Caco-2 (cell line): ENCODE measurements around the gene GABRR2. TPM values are rescaled to one million over a fixed set of nuclear protein-coding genes. Genes with fewer than 3 reads are reported as not detected.
"Not testable (repeated sequence)": the region's sequence is repeated elsewhere in the genome, so short reads cannot be mapped to it uniquely, and the experiment has no call there.

Source experiments
- BruUV-seq: library from RNA; stranded (reverse); fragments of 400-500 nt; replicated peaks from 2 replicates; lab custom pipeline; 2021; lab: Mats Ljungman, UMichigan
- CTCF ChIA-PET: fragments of 300-600 bp; sonication (Branson Sonifier 250); formaldehyde crosslinking; loops from one replicate; lab custom pipeline; 2022; ENCODE audit warnings: antibody characterized with exemption; lab: Charles Lee
- POLR2A ChIA-PET: fragments of 300-600 bp; sonication (Branson Sonifier 250); formaldehyde crosslinking; loops from one replicate; lab custom pipeline; 2022; ENCODE audit warnings: antibody characterized with exemption; lab: Charles Lee
- DNase-seq, 2 experiments: peaks; one replicate each; pipeline versions ENCODE4 v3.0.0 to v3.0.0-alpha.2; 2020 to 2022
- H3K27me3 ChIP-seq: replicated peaks from 2 replicates; pipeline ENCODE4 v1.6.0; 2011; ENCODE audit warnings: low read length; ENCODE audit not compliant: control insufficient read depth, insufficient read depth
- H3K36me3 ChIP-seq: 2 replicates; pipeline ENCODE4 v1.5.1; 2011; ENCODE audit warnings: low read length; ENCODE audit not compliant: control insufficient read depth, insufficient read depth
- H3K4me1 ChIP-seq: fragments of 250-450 bp; sonication (Bioruptor Pico); 2 replicates; pipeline ENCODE4 v1.5.1; 2020; ENCODE audit warnings: mild to moderate bottlenecking
- H3K4me3 ChIP-seq: 2 replicates; pipeline ENCODE4 v1.5.1; 2011; ENCODE audit warnings: low read depth, mild to moderate bottlenecking, control low read depth, low read length
- H3K9me3 ChIP-seq: fragments of 250-450 bp; sonication (Bioruptor Pico); 2 replicates; pipeline ENCODE4 v1.5.1; 2020; ENCODE audit warnings: mild to moderate bottlenecking, moderate library complexity
- H3K27ac Mint-ChIP-seq: one replicate; pipeline ENCODE4 v1.8.0; 2022; ENCODE audit warnings: mixed read lengths; ENCODE audit not compliant: unreplicated experiment
- H3K27me3 Mint-ChIP-seq: one replicate; pipeline ENCODE4 v1.8.0; 2022; ENCODE audit warnings: mixed read lengths; ENCODE audit not compliant: insufficient read depth, unreplicated experiment
- H3K36me3 Mint-ChIP-seq: one replicate; pipeline ENCODE4 v1.8.0; 2022; ENCODE audit warnings: mild to moderate bottlenecking, mixed read lengths; ENCODE audit not compliant: insufficient read depth, unreplicated experiment
- H3K4me1 Mint-ChIP-seq: one replicate; pipeline ENCODE4 v1.8.0; 2022; ENCODE audit warnings: low read depth, mixed read lengths; ENCODE audit not compliant: unreplicated experiment
- H3K4me3 Mint-ChIP-seq: one replicate; pipeline ENCODE4 v1.8.0; 2022; ENCODE audit warnings: mild to moderate bottlenecking, moderate library complexity, mixed read lengths; ENCODE audit not compliant: unreplicated experiment
- H3K9me3 Mint-ChIP-seq: one replicate; pipeline ENCODE4 v1.8.0; 2022; ENCODE audit warnings: mixed read lengths; ENCODE audit not compliant: unreplicated experiment
- CTCF ChIP-seq, 2 experiments: fragments of 200-600 bp in 1 of 2; IDR thresholded peaks; 1 replicate in 1 of 2; 2 replicates in 1 of 2; pipeline versions ENCODE4 v1.5.1 to v1.8.0; 2011 to 2022; ENCODE audit warnings: antibody characterized with exemption in 1 of 2, control low read depth in 1 of 2, inconsistent platforms in 1 of 2, low read depth in 1 of 2, low read length in 1 of 2, mild to moderate bottlenecking in 1 of 2, moderate library complexity in 1 of 2; ENCODE audit not compliant: insufficient read depth in 1 of 2, severe bottlenecking in 1 of 2, unreplicated experiment in 1 of 2
- intact Hi-C: fragments of 100-400 bp; cut with micrococcal nuclease; formaldehyde crosslinking; loops from one replicate; pipeline ENCODE4 v1.10.0; 2022; ENCODE audit not compliant: unreplicated experiment
- total RNA-seq: library from RNA; stranded (reverse); gene quantifications from 2 replicates; pipeline ENCODE4 v1.2.3, GENCODE V29; 2022

The GABRR2 gene
- total RNA-seq, 1 experiment from 2014 or later, result 0.29 TPM

DNA sequence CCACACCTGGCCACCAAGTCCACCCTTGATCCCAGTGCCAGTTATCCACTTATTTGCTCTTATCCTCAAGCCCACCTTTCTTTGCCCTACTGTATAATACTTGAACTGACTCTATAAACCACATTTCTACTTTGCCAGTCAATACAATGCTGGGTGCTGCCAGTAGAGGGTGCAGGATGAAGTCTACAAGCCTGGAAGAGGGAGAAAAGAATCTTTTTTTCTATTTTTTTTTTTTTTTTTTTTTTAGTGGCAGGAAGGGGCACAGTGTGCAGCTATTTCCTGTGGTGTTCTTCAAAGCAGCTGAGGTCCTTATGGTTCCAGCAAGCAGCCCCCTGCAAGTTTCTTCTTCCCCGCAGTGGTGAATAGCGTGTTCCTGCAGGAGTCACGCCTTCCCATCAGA lies 75.8 kb downstream of the GABRR2 start:
- H3K9me3 Mint-ChIP-seq, result no peaks in the 10 kb centered on the region
- intact Hi-C loops, result no loop called here
- Histone ChIP-seq H3K4me1 (no peaks in the 10 kb centered on the region), H3K27me3 (no peaks in the 10 kb centered on the region), H3K36me3 (no peaks in the 10 kb centered on the region), H3K9me3 (no peaks in the 10 kb centered on the region), H3K4me3 (no peak overlapping the region)
- TF ChIP-seq CTCF (IDR thresholded peaks at IDR 0.05; ENCODE audit: insufficient read depth in 1 of 2, low read depth in 1 of 2, low read length in 1 of 2, severe bottlenecking in 1 of 2, unreplicated experiment in 1 of 2), result peak in 1 of 2 experiments; percentile 10
- no peak for DNase-seq
- BruUV-seq, result no TSS peak
- H3K4me1 Mint-ChIP-seq, result no peaks in the 10 kb centered on the region
- peaks cover under 1% of the 10 kb centered on the region for H3K27me3 Mint-ChIP-seq
- no peaks in the 10 kb centered on the region for H3K36me3 Mint-ChIP-seq
- POLR2A ChIA-PET, result no interaction called here
- no peak overlapping the region for H3K27ac Mint-ChIP-seq
- CTCF ChIA-PET, result no interaction called here
- no peak overlapping the region for H3K4me3 Mint-ChIP-seq

- no peak for DNase-seq
- Mint-ChIP-seq H3K4me3 (no peak overlapping the region), H3K36me3 (no peaks in the 10 kb centered on the region), H3K9me3 (no peaks in the 10 kb centered on the region), H3K27me3 (no peaks in the 10 kb centered on the region), H3K27ac (no peak overlapping the region), H3K4me1 (no peaks in the 10 kb centered on the region)
- no TSS peak for BruUV-seq
- TF ChIP-seq CTCF (IDR thresholded peaks at IDR 0.05; ENCODE audit: insufficient read depth in 1 of 2, low read depth in 1 of 2, low read length in 1 of 2, severe bottlenecking in 1 of 2, unreplicated experiment in 1 of 2), result no peak
- H3K4me1 ChIP-seq, result no peaks in the 10 kb centered on the region
- H3K4me3 ChIP-seq, result no peak overlapping the region
- intact Hi-C loops, result no loop called here
- H3K36me3 ChIP-seq, result no peaks in the 10 kb centered on the region
- H3K27me3 ChIP-seq, result no peaks in the 10 kb centered on the region
- CTCF ChIA-PET, result no interaction called here
- POLR2A ChIA-PET, result no interaction called here
- no peaks in the 10 kb centered on the region for H3K9me3 ChIP-seq
These were observed 77.9 kb downstream of the GABRR2 start for GRCh38 chr6:89237158-89237557.

DNA sequence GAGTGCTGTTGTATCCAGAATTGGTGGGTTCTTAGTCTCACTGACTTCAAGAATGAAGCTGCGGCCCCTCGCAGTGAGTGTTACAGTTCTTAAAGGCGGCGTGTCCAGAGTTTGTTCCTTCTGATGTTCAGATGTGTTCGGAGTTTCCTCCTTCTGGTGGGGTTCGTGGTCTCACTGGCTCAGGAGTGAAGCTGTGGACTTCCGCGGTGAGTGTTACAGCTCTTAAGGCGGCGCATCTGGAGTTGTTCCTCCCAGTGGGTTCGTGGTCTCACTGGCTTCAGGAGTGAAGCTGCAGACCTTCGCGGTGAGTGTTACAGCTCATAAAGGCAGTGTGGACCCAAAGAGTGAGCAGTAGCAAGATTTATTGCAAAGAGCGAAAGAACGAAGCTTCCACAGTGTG lies 81.5 kb downstream of the GABRR2 start:
- BruUV-seq, CTCF ChIA-PET, H3K4me1 ChIP-seq, H3K9me3 Mint-ChIP-seq, H3K4me3 ChIP-seq, H3K27me3 ChIP-seq, H3K4me3 Mint-ChIP-seq, H3K9me3 ChIP-seq, H3K4me1 Mint-ChIP-seq, DNase-seq, intact Hi-C loops, H3K27ac Mint-ChIP-seq, H3K36me3 ChIP-seq, H3K27me3 Mint-ChIP-seq, H3K36me3 Mint-ChIP-seq, POLR2A ChIA-PET: not testable (repeated sequence)

GRCh38 chr6:89222712-89223039 lies 92.4 kb downstream of the GABRR2 start:
- CTCF ChIA-PET, result no interaction called here
- H3K27me3 Mint-ChIP-seq, result no peaks in the 10 kb centered on the region
- H3K4me3 Mint-ChIP-seq, result no peak overlapping the region
- no peak for TF ChIP-seq CTCF (IDR thresholded peaks at IDR 0.05; ENCODE audit: insufficient read depth in 1 of 2, low read depth in 1 of 2, low read length in 1 of 2, severe bottlenecking in 1 of 2, unreplicated experiment in 1 of 2)
- no peak overlapping the region for H3K27ac Mint-ChIP-seq
- intact Hi-C loops, result no loop called here
- H3K9me3 ChIP-seq, result no peaks in the 10 kb centered on the region
- no peak overlapping the region for H3K4me3 ChIP-seq
- H3K4me1 ChIP-seq, result no peaks in the 10 kb centered on the region
- BruUV-seq, result no TSS peak
- POLR2A ChIA-PET, result no interaction called here
- no peaks in the 10 kb centered on the region for H3K27me3 ChIP-seq
- H3K36me3 Mint-ChIP-seq, result no peaks in the 10 kb centered on the region
- H3K36me3 ChIP-seq, result no peaks in the 10 kb centered on the region
- no peak for DNase-seq
- H3K4me1 Mint-ChIP-seq, result no peaks in the 10 kb centered on the region
- H3K9me3 Mint-ChIP-seq, result no peaks in the 10 kb centered on the region
